H54 (cell line): ENCODE results near the gene LRRC9.
"Not testable (repeated sequence)": the region's sequence is repeated elsewhere in the genome, so short reads cannot be mapped to it uniquely, and the experiment has no call there.

ENCODE experiments used
- DNase-seq: peaks from one replicate; pipeline ENCODE4 v3.0.0; 2011; ENCODE audit warnings: low spot score, mixed read lengths; ENCODE audit not compliant: insufficient read length
- FAIRE-seq: peaks from 3 replicates; lab custom pipeline; 2011; peaks lifted over from hg19 to GRCh38; lab: Jason Lieb, UNC
- POLR2A ChIP-seq: IDR thresholded peaks from 2 replicates; pipeline ENCODE4 v1.6.1; 2011; ENCODE audit warnings: low read depth, mild to moderate bottlenecking, low read length

LRRC9 gene

DNA sequence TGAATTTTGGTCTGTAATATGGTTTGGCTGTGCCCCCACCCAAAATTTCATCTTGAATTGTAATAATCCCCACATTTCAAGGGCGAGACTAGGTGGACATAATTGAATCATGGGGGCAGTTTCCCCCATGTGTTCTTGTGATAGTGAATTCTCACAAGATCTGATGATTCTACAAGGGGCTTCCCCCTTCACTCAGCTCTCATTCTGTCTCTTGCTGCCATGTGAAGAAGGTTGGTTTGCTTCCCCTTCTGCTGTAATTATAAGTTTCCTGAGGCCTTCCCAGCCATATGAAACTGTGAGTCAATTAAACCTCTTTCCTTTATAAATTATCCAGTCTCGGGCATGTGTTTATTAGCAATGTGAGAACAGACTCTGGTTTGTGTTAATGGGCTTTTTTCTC, 5.9 kb downstream of the LRRC9 start:
- no peak for FAIRE-seq
- TF ChIP-seq POLR2A = no peak
- no peak for DNase-seq

DNA sequence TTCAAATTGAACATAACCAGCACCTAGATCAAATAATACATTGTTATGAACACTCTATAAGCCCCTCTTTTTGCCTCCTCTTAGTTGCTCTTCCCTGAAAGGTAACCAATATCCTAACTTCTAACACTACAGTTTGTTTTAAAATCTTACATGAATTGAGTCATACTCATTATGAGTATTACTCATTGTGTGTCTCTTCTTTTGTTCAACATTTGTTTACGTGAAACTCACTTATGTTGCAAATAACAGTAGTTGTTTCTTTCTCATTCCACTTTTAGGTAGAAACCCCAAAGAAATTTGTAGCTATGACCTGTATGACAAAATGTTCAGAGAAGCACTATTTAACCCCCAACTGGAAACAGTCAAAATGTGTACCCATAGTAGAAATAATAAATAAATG, 6.6 kb downstream of the LRRC9 start:
- DNase-seq (no peak), FAIRE-seq (no peak)
- no peak for TF ChIP-seq POLR2A

DNA sequence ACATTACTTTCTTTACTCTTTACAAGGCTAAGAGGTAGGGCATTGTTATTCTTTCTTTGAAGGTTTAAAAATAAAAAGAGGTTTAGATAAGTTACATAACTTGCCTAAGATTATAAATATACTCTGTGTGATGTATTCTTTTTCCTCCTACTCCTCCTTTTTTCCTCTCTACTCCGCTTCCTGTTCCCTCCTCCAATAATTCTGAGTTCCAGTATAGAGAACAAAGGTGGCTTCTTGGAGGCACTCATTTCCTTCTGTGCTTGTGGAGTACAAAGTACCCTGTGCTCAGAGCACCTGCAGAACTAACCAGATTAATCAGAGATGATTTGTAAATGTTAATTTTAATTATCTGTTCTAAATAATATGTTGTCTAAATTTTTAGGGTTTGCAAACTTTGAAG, 11.3 kb downstream of the LRRC9 start:
- FAIRE-seq (no peak), DNase-seq (no peak)
- no peak for TF ChIP-seq POLR2A

DNA sequence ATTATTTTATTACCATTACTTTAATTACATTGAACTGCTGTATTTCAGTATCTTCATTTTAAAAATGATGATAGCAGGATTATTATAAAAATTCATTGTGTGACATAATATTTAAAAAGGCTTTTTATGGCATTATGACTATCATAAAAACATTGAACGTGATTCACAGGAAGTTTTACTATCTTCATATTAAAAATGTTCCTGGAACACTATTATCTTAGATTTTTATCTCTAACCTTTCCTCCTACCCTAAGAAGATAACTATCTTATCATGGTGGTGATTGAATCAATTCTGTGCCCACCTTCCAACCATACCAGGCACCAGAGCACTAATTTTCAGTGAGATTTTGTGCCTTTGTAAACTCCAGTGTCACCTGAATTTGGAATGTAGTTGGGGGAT, 16.2 kb downstream of the LRRC9 start:
- no peak for FAIRE-seq
- DNase-seq = no peak

DNA sequence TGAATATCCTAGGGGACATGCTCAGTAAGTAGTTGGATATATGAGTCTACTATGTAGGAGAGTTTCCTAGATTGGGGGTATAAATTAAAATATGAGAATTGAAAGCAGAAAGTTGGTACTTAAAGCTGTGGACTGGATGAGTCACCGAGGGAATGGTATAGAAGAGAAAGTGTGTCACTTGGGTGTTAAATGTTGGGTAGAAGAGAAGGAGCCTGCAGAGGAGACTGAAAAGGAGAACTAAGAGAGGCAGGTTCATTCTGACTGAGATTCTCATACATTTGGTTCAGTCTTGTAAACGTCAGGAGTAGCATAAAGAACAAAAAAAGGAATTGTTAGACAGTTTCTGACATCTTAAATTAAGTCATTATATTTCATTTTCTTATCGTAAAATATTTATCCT, 19.9 kb downstream of the LRRC9 start:
- no peak for TF ChIP-seq POLR2A
- FAIRE-seq (no peak), DNase-seq (no peak)

More for the DNA sequence above, 16.2 kb downstream of the LRRC9 start:
- no peak for TF ChIP-seq POLR2A

- not testable (repeated sequence) for DNase-seq, FAIRE-seq
These were observed 22.4 kb downstream of the LRRC9 start for GRCh38 chr14:59942296-59942862.

DNA sequence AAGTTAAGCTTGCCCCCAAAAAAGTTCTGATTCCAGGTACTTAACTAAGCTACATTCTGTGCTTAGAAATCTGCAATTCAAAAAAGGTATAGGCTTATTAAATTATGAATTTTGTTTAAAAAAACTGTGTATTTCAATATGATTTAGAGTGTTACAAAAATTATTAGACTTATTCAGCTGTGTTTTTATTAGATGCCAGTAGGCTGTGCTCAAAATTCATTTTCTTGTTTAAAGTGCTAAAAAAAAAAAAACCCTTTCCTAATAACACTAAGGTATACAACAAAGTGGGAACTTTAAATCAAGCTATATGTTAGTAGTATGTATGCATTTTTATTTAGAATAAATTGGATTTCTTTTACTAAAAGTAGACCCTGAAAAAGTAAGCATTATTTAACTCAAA, 25.0 kb downstream of the LRRC9 start:
- TF ChIP-seq POLR2A = no peak
- DNase-seq (no peak), FAIRE-seq (no peak)

GRCh38 chr14:59952141-59952540, 32.2 kb downstream of the LRRC9 start:
- not testable (repeated sequence) for DNase-seq, FAIRE-seq

DNA sequence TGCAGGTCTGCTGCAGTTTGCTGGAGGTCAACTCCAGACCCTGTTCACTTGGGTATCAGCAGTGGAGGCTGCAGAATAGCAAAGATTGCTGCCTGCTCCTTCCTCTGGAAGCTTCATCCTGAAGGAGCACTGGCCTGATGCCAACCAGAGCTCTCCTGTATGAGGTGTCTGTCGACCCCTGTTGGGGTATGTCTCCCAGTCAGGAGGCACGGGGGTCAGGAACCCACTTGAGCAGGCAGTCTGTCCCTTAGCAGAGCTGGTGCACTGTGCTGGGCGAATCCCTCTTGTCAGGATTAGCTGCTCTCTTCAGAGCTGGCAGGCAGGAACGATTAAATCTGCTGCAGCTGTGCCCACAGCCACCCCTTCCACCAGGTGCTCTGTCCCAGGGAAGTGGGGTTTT, 37.9 kb downstream of the LRRC9 start:
- not testable (repeated sequence) for FAIRE-seq, DNase-seq

DNA sequence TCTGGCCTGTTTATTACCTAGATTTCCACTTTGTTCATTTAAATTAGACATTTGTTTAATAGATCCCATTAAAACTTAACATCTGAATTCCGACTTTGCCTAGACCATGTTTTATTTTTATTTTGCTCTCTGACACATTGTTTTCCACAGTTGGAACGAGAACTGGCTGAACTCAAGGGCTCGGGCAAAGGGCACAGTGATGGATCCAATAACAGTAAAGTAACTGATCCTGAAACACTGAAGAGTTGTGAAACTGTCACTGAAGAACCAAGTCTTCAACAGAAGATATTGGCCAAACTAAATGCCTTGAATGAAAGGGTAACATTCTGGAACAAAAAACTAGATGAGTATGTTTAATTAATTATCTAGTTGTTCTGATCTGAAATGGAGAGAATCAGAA, 39.7 kb downstream of the LRRC9 start:
- FAIRE-seq (no peak), DNase-seq (no peak)
- no peak for TF ChIP-seq POLR2A

- TF ChIP-seq POLR2A = no peak
- FAIRE-seq = no peak
These were observed 41.6 kb downstream of the LRRC9 start for GRCh38 chr14:59961518-59962062.

GRCh38 chr14:59964251-59965007, 44.5 kb downstream of the LRRC9 start:
- no peak for TF ChIP-seq POLR2A
- FAIRE-seq (no peak), DNase-seq (no peak)

More at GRCh38 chr14:59961518-59962062, 41.6 kb downstream of the LRRC9 start:
- DNase-seq = no peak

GRCh38 chr14:59969319-59969718, 49.4 kb downstream of the LRRC9 start:
- FAIRE-seq (peak; percentile 20), DNase-seq (no peak)

DNA sequence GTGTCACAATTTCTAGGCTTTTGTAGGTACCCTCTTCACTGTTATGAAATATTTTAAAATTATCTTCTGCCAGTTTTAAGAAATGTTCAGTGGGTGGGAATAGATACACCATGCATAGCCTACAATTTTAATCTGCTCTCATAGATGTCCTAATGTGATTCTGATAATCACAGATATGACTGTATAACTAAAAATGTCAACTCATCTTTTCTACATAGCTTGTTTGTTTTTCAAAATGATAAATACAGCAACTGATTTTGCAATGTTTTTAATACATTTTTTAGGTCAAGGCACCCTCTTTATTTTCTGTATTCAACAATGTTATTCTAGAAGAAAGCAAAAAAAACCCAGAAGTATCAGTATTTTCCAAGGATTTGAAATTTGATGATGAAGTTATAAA, 61.6 kb downstream of the LRRC9 start:
- no peak for DNase-seq
- no peak for FAIRE-seq
- TF ChIP-seq POLR2A = no peak

More at GRCh38 chr14:59969319-59969718, 49.4 kb downstream of the LRRC9 start:
- TF ChIP-seq POLR2A = no peak

DNA sequence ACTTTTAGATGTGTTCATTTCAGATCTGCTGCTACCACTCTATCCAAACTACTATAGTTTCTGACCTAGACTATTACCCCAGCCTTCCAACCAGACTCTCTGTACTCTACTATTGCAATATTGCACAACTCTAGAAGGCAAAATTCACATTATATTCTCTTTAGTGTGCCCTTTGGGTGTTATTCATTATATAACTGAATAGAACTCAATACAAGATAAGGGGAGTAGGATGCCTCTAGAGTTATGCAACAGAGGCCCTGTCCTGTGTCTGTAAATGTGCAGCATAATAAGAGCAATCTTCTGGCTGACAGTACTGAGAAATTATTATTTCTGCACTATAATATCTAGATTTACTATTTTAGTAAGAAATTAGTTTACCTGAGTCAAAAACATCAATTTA, 63.1 kb downstream of the LRRC9 start:
- DNase-seq = no peak
- no peak for FAIRE-seq
- no peak for TF ChIP-seq POLR2A
